Esophagus squamous epithelium (tissue), 4 donors: Measurements from ENCODE around the gene EMC10.

Experiments
- POLR2A ChIP-seq, 4 donors: fragments of 450-650 bp; IDR thresholded peaks; one replicate each; pipeline ENCODE4 v1.6.1; 2017; ENCODE audit warnings: antibody characterized with exemption in 4 of 4, mild to moderate bottlenecking in 4 of 4, moderate library complexity in 3 of 4
- TF ChIP-seq, protein P1 (sequence below), 6 experiments: fragments of 450-650 bp in 4 of 6; fragments of 200-600 bp in 2 of 6; sonication (generic) in 2 of 6; IDR thresholded peaks; one replicate each; pipeline ENCODE4 v1.5.1; 2016 to 2019; ENCODE audit warnings: antibody characterized with exemption in 6 of 6, mild to moderate bottlenecking in 4 of 6, moderate library complexity in 4 of 6

DNA sequence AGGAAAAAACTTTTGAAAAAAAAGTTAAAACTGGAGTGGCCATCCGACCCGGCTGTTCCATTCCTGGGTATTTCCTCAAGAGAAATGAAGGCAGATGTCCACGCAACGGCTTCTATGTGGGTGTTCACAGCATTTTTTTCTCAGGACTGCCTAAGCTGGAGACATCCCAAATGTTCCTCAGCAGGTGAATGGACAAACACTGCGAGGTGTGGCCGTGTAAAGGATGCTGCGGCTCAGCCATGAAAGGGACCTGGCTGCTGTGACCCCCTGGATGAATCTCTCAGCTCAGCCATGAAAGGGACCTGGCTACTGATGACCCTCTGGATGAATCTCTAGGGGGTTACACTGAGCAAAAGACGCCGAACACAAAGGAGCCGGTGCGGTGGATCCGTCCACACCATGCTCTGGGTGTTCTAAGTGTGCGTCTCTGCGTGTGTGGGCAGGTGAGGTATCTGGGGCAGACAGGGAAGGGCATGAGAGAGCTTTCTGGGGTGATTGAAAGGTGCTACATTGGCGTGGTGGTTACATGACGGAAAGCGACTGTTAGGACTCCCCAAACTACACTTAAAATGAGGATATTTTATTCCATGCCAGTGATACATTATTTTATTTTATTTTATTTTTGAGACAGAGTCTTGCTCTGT lies 44.6 kb downstream of the EMC10 start:
- TF ChIP-seq, protein P1, sequence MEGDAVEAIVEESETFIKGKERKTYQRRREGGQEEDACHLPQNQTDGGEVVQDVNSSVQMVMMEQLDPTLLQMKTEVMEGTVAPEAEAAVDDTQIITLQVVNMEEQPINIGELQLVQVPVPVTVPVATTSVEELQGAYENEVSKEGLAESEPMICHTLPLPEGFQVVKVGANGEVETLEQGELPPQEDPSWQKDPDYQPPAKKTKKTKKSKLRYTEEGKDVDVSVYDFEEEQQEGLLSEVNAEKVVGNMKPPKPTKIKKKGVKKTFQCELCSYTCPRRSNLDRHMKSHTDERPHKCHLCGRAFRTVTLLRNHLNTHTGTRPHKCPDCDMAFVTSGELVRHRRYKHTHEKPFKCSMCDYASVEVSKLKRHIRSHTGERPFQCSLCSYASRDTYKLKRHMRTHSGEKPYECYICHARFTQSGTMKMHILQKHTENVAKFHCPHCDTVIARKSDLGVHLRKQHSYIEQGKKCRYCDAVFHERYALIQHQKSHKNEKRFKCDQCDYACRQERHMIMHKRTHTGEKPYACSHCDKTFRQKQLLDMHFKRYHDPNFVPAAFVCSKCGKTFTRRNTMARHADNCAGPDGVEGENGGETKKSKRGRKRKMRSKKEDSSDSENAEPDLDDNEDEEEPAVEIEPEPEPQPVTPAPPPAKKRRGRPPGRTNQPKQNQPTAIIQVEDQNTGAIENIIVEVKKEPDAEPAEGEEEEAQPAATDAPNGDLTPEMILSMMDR (IDR thresholded peaks at IDR 0.05), result no peak
- no peak for TF ChIP-seq POLR2A (IDR thresholded peaks at IDR 0.05)
